Stimulated activated CD8-positive, alpha-beta memory T cell treated with anti-CD3 and anti-CD28 coated beads, Interleukin-2, amount 100 ng/mL, for 48 hours (primary cell): ENCODE data around the gene FLII.
"Not testable (repeated sequence)": the region's sequence is repeated elsewhere in the genome, so short reads cannot be mapped to it uniquely, and the experiment has no call there.

Experiments
- DNase-seq, 2 donors: peaks; one replicate each; pipeline ENCODE4 v3.0.0-alpha.2; 2020; ENCODE audit warnings: low read depth in 2 of 2

Gene FLII

DNA sequence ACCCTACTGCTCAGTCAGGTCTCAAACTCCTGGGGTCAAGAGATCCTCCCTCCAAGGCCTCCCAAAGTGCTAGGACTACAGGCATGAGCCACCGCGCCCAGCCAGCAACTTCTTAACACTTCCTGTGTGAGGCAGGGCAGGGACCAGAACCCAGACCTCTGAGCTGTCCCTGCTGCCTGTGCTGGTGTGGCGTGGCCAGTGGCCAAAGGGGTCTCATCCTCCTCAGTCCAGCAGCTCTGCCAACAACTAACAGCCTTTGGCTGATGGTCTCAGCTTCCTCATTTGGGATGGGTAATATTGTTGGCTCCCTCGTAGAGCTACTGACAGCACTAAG, 34.5 kb downstream of the FLII start:
- no peak for DNase-seq

DNA sequence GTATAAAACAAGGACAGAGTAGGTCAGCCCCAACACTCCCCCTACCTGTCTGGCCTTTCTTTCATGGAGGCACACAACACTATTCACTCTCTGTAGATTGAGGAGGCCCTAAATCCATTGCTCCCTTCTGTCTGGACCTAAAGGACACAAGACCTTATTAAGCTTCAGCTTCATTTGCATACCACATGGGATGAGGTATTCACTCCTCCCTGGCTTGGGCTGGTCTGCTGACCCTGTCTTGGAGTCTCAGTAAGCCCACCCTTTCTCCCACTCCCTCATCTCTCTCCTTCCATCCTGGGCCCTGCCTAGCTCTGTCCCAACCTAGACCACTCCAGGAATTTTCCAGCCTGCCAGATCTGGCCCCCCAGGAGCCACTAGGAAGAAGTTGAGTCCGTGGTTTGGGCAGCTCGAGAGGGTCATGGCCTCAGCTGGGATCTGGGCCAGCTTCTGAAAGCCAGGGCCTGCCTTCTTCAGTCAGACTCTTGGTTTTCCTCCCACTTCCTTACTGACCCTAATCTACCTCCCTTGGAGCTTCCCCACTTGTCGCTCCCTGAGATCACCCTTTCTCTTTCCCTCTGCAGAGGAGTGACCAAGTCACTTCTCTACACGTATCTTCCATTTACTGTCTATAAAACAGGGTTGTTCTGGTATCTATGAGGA, 39.7 kb downstream of the FLII start:
- no peak for DNase-seq

DNA sequence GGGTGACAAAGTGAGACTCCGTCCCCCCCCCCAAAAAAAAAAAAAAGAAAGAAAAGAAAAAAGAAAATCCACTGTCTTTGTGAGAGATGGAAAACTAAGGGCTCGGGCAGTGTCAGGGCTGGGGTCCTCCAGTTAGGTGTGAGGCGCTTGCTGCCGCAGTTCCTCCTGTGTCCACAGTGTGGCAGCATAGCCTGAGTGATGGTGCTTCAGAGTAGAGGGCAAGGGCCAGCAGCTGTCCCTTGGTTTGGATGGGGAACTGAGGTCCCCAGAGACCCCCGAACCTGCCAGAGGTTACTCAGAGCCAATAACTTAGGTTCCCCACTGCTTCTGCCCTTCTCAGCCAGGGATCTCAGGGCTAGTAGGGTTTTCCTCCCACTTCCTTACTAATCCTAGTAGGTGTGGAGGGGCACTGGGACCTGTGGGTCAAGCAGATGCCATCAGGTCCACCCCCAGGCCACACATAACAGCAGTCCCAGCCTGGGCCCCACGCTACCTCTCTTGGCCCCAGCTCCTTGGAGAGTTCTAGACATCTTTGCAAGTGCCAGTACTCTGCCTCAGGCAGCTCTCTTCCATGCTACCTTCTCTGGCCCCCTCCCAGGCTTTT, 41.0 kb downstream of the FLII start:
- DNase-seq: peak; percentile 52 to 73

- not testable (repeated sequence) for DNase-seq
These were observed 41.6 kb downstream of the FLII start for GRCh38 chr17:18216906-18217305.

- DNase-seq: no peak
These were observed 44.8 kb downstream of the FLII start for GRCh38 chr17:18213666-18214270.

DNA sequence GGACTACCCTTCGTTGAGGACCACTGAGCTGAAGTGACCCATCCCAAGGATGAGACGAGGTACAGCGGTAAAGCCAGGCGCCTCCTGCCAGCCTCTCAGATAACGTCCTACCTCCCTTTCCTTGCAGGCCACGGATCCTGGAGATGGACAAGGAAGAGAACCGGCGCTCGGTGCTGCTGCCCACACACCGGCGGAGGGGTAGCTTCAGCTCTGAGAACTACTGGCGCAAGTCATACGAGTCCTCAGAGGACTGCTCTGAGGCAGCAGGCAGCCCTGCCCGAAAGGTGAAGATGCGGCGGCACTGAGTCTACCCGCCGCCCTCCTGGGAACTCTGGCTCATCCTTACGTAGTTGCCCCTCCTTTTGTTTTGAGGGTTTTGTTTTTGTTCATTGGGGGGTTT, 50.4 kb downstream of the FLII start:
- no peak for DNase-seq

- DNase-seq: no peak
These were observed 51.6 kb downstream of the FLII start for GRCh38 chr17:18206962-18207361.

GRCh38 chr17:18205861-18206260, 52.7 kb downstream of the FLII start:
- DNase-seq: no peak

DNA sequence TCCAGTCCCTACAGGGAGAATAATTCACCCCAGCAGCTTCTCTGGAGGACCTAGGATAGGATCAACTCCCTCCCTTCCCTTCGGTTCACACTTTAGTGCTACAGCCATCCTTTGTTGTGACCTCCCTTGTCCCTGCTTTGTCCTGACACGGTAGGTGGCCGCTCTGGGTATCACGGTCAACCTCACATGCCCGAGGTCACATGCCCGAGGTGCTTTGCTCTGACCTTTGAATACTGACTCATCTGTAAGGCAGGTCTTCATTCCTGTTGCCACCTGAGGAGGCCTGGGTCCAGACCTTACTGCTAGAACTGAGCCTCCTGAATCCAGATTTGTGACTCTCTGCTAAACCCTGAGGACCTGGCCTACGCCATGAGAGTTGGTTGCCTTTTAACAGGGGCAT, 55.2 kb downstream of the FLII start:
- DNase-seq: no peak

- no peak for DNase-seq
These were observed 57.4 kb downstream of the FLII start for GRCh38 chr17:18201108-18201507.

- DNase-seq: no peak
These were observed 60.0 kb downstream of the FLII start for GRCh38 chr17:18198530-18198929.

- no peak for DNase-seq
These were observed 60.9 kb downstream of the FLII start for GRCh38 chr17:18197535-18198194.

DNA sequence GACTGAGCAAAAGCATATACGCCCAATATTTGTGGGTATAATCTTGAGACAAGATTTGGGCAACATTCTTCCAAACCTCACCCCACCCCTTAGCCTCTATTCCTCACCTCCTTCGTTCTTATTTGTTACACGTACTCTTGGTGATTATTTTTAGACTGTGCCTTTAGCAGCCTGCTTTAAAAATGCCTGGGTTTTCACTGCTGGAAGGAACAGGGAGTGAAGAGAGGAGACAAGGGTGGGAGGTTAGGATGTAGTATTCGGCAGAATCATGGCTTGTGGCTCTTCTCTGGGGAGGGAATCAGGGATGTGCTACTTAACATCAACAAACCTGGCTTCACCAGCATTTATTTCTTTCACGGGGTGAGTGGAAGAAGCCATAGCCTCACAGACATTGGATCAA, 63.3 kb downstream of the FLII start:
- no peak for DNase-seq
